ENCODE results near the gene PRR18. TPM values are rescaled to one million over a fixed set of nuclear protein-coding genes. Genes with fewer than 3 reads are reported as not detected.

Gene PRR18
- total and polyA plus RNA-seq, 2 of the 8 experiments (the other 6 are each of a cell fraction or from before 2014, with no cell fraction given): 0.08 to 0.19 TPM

DNA sequence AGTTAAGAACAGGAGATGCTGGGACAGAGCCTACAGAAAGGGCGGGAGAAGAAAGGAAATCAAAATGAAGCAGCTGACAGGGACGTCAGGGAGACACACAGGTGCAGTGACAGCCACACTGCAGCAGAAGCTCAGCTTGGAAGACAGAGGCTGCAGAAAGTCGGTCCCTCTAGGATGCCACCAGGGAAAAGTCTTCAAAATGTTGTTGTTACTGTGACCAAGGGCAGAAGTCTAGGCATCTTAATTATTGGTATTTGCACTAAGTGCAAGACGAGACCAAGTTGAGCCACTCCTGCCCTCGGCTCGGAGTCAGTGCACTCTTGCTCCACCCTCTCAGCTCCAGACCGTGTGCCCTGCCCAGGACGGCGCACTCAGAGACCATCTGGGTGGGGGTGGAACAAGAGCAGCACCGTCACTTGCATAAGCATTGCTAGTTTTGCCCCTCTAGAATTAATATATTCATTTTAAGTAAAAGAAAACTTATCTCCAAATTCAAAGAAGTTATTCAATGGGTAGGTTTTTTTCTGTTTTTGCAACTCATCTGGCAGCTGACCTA, 2.6 kb downstream of the PRR18 start:
- 88% methylated on average over 10 of the region's 10 CpGs; no CpG with 5 or more reads in 1 of the 2 experiments for WGBS, 2 experiments (ENCODE audit: extremely low coverage in 1 of 2, insufficient coverage in 1 of 2, insufficient read length in 1 of 2, insufficient replicate concordance in 2 of 2, low coverage in 1 of 2, low lambda C conversion rate in 2 of 2, missing lambda C conversion rate in 1 of 2)
- Histone ChIP-seq H3K79me2 (ENCODE audit: control insufficient read depth in 1 of 2, insufficient read depth in 2 of 2, low read length in 2 of 2) (no peaks in the 10 kb centered on the region), H3K56ac (replicated peaks; ENCODE audit: insufficient read length, low read depth, low read length) (no peak overlapping the region), H2AFZ (ENCODE audit: low read length) (no peak overlapping the region), H3K36me3 (ENCODE audit: control insufficient read depth in 2 of 4, insufficient read depth in 4 of 4, low read length in 3 of 4) (no peaks in the 10 kb centered on the region), H4K91ac (replicated peaks; ENCODE audit: insufficient read length, low read length) (no peak overlapping the region), H3K18ac (ENCODE audit: extremely low read depth, low read length) (no peak overlapping the region), H3K9me3 (ENCODE audit: insufficient read depth in 2 of 2, low read depth in 1 of 2, low read length in 1 of 2) (no peaks in the 10 kb centered on the region; a peak in 1 of 4 replicates), H3K27ac (ENCODE audit: low read depth, low read length) (no peak overlapping the region), H2BK20ac (ENCODE audit: low read length) (no peak overlapping the region), H3K4ac (replicated peaks; ENCODE audit: insufficient read length, low read depth, low read length) (no peak overlapping the region), H4K5ac (ENCODE audit: insufficient read length, low read depth, low read length) (no peak overlapping the region), H4K20me1 (replicated peaks in 1 of 2; ENCODE audit: control insufficient read depth in 1 of 2, insufficient read depth in 2 of 2, low read length in 2 of 2) (peaks cover 0 to 3% of the 10 kb centered on the region in 2 experiments), H4K8ac (ENCODE audit: extremely low read depth, insufficient read depth, low read length) (no peak overlapping the region), H3K23me2 (ENCODE audit: low read depth, low read length) (peaks cover 7% of the 10 kb centered on the region; the same call in 1 of the 2 replicates), H3K4me1 (replicated peaks in 1 of 4; ENCODE audit: control insufficient read depth in 3 of 4, insufficient read depth in 4 of 4, low read length in 3 of 4) (peaks cover 0 to 10% (median 4%) of the 10 kb centered on the region in 4 experiments; a peak in 4 of 7 replicates), H3K23ac (ENCODE audit: insufficient read length) (no peak overlapping the region), H3K27me3 (replicated peaks in 1 of 4; ENCODE audit: control insufficient read depth in 3 of 4, extremely low read depth in 1 of 4, insufficient read depth in 3 of 4, low read length in 3 of 4) (peaks cover 24 to 54% (median 48%) of the 10 kb centered on the region in 4 experiments), H3K4me3 (ENCODE audit: extremely low read depth in 1 of 4, insufficient read depth in 2 of 4, low read depth in 3 of 4, low read length in 4 of 4) (no peak overlapping the region), H3K9ac (replicated peaks in 1 of 4; ENCODE audit: extremely low read depth in 1 of 4, low read depth in 3 of 4, low read length in 3 of 4) (no peak overlapping the region), H2BK120ac (replicated peaks; ENCODE audit: low read depth, low read length) (no peak overlapping the region), H3K14ac (ENCODE audit: insufficient read length) (no peak overlapping the region), H2AK5ac (ENCODE audit: low read depth, low read length) (no peak overlapping the region), H2BK5ac (ENCODE audit: low read depth, low read length) (no peak overlapping the region), H3K4me2 (ENCODE audit: insufficient read depth in 1 of 2, low read depth in 2 of 2, low read length in 2 of 2) (no peak overlapping the region), H2BK12ac (ENCODE audit: low read depth, low read length) (no peak overlapping the region), H2BK15ac (ENCODE audit: low read length) (no peak overlapping the region), H3K79me1 (ENCODE audit: low read depth, low read length) (no peaks in the 10 kb centered on the region)
- ChIA-PET POLR2A (ENCODE audit: partially characterized antibody) (no interaction called here), CTCF (ENCODE audit: partially characterized antibody) (interaction anchor here (0.8 to 2.0 kb wide), 7 partner anchors 9 to 151 kb away, joined by 3 to 7 read pairs (median 3); no protein-coding TSS in a partner anchor)
- FAIRE-seq (no peak), DNase-seq (ENCODE audit: low read depth in 1 of 2, low spot score in 2 of 2) (no peak)
- TF ChIP-seq RXRA (IDR thresholded peaks at IDR 0.05; ENCODE audit: insufficient read depth, low read depth, low read length) (no peak), SIRT6 (IDR thresholded peaks at IDR 0.05; ENCODE audit: low read length) (no peak), TAF1 (IDR thresholded peaks at IDR 0.05; ENCODE audit: low read depth, low read length) (no peak), EZH2 (IDR thresholded peaks at IDR 0.05; ENCODE audit: low read depth, low read length, severe bottlenecking) (no peak), CHD2 (IDR thresholded peaks at IDR 0.05; ENCODE audit: low read length) (no peak), SIN3A (conservative IDR thresholded peaks at IDR 0.05 in 1 of 2, IDR thresholded peaks at IDR 0.05 in 1 of 2; ENCODE audit: low read depth in 1 of 2, low read length in 2 of 2) (no peak), MAX (IDR thresholded peaks at IDR 0.05) (no peak), USF2 (IDR thresholded peaks at IDR 0.05; ENCODE audit: low read length) (no peak), GABPA (IDR thresholded peaks at IDR 0.05; ENCODE audit: borderline replicate concordance, insufficient read depth, low read length) (no peak), RFX5 (IDR thresholded peaks at IDR 0.05; ENCODE audit: borderline replicate concordance, low read depth, low read length) (no peak)

All from H1 (cell line).